Measurements from ENCODE around the gene UBTD2. TPM values are rescaled to one million over a fixed set of nuclear protein-coding genes. Genes with fewer than 3 reads are reported as not detected.
"Not testable (repeated sequence)": the region's sequence is repeated elsewhere in the genome, so short reads cannot be mapped to it uniquely, and the experiment has no call there.

The UBTD2 gene
- total and polyA plus RNA-seq, 2 experiments from 2014 or later, result 17.9 to 46.3 TPM

DNA sequence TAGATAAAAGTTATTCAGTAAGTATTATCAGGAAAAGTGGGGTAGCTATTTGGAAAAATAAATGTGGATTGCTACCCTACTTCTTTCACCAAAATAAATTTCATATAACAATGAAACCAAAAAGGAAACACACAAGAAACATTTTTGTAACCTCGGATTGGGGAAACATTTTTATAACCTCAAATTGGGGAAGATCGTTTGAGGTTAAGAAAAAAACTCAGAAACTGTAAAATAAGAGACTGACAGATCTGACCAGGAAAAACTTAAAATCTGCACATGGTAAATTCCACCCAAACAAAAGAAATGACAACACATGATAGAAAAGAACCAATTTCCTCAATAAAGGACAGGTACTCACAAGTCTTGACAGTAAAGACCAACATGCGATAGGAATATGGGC lies 76.1 kb downstream of the UBTD2 start:
- Mint-ChIP-seq H3K4me1 (no peaks in the 10 kb centered on the region), H3K27me3 (ENCODE audit: insufficient read depth, low read depth, poor library complexity) (no peaks in the 10 kb centered on the region), H3K27ac (no peak overlapping the region), H3K4me3 (no peak overlapping the region), H3K9me3 (no peaks in the 10 kb centered on the region), H3K36me3 (ENCODE audit: low read depth) (peaks cover 22% of the 10 kb centered on the region)
- no peaks in the 10 kb centered on the region for H3K27me3 ChIP-seq (ENCODE audit: insufficient read depth)
- peaks cover 20% of the 10 kb centered on the region for H4K20me1 ChIP-seq (replicated peaks; ENCODE audit: insufficient read depth)
- peaks cover 19% of the 10 kb centered on the region for H3K36me3 ChIP-seq (ENCODE audit: insufficient read depth)
- no peaks in the 10 kb centered on the region; the same call in 1 of the 2 replicates for H3F3A ChIP-seq (replicated peaks; ENCODE audit: low read depth)
- no peak overlapping the region for H3K4me2 ChIP-seq
- H2AFZ ChIP-seq, result no peak overlapping the region
- no peak for DNase-seq (ENCODE audit: low spot score)
- H3K27ac ChIP-seq (ENCODE audit: low read depth), result no peak overlapping the region
- H3K4me1 ChIP-seq (ENCODE audit: insufficient read depth), result no peaks in the 10 kb centered on the region
- no peaks in the 10 kb centered on the region for H3K9me2 ChIP-seq (ENCODE audit: insufficient read depth)
- no peak overlapping the region for H3K4me3 ChIP-seq
- no peak for ATAC-seq
- no peak for TF ChIP-seq NANOG (IDR thresholded peaks at IDR 0.05; ENCODE audit: borderline replicate concordance)
- no peak for TF ChIP-seq EZH2phosphoT487 (IDR thresholded peaks at IDR 0.05; ENCODE audit: unreplicated experiment)
- 0 out of 2 replicates have a peak, but pooled peaks cover 5% of the 10 kb centered on the region for H3K79me2 ChIP-seq (replicated peaks; ENCODE audit: insufficient read depth)

DNA sequence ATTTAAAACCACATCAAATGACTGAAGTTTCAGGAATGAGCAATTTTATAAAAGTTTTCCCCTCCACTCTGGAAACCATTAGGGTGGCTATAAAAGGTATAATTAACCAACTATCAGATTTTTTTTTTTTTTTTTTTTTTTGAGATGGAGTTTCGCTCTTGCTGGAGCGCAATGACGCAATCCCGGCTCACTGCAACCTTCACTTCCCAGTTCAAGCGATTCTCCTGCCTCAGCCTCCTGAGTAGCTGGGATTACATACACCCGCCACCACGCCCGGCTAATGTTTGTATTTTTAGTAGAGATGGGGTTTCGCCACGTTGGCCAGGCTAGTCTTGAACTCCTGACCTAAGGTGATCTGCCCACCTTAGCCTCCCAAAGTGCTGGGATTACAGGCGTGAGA lies 77.6 kb downstream of the UBTD2 start:
- not testable (repeated sequence) for H3K4me3 Mint-ChIP-seq; H3K4me1 ChIP-seq (ENCODE audit: insufficient read depth)
- peaks cover 11% of the 10 kb centered on the region for H3K36me3 Mint-ChIP-seq (ENCODE audit: low read depth)

DNA sequence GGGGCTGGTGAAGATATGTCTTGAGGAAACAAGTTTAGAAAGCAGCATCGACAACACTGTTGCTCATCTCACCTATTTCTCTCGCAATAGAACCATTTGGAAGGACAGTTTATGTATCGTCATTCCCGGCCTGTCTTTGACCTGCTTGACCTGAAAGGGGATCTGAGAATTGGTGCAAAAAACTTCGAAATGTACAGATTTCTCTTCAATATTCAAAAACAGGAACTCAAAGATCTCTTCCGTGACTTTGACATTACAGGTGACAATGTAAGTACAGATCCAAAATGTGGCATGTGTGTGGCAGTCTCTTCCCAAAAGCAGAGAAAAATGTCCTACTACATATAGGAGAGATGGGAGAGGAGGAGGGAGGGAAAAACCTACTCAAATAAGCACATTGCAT lies 83.1 kb downstream of the UBTD2 start:
- H2AFZ ChIP-seq, result no peak overlapping the region
- no peak overlapping the region for H3K27ac ChIP-seq (ENCODE audit: low read depth)
- Mint-ChIP-seq H3K27ac (no peak overlapping the region), H3K36me3 (ENCODE audit: low read depth) (peaks cover 6% of the 10 kb centered on the region; the same call in 1 of the 3 replicates), H3K27me3 (ENCODE audit: insufficient read depth, low read depth, poor library complexity) (peaks cover 10% of the 10 kb centered on the region), H3K9me3 (peaks cover 4% of the 10 kb centered on the region; the same call in 1 of the 3 replicates), H3K4me1 (no peaks in the 10 kb centered on the region), H3K4me3 (no peak overlapping the region)
- no peaks in the 10 kb centered on the region for H3K4me1 ChIP-seq (ENCODE audit: insufficient read depth)
- no peaks in the 10 kb centered on the region; the same call in 1 of the 2 replicates for H4K20me1 ChIP-seq (replicated peaks; ENCODE audit: insufficient read depth)
- no peaks in the 10 kb centered on the region for H3K36me3 ChIP-seq (ENCODE audit: insufficient read depth)
- ATAC-seq, result no peak
- no peaks in the 10 kb centered on the region for H3K27me3 ChIP-seq (ENCODE audit: insufficient read depth)
- DNase-seq (ENCODE audit: low spot score), result no peak
- H3K79me2 ChIP-seq (replicated peaks; ENCODE audit: insufficient read depth), result no peaks in the 10 kb centered on the region
- no peak overlapping the region for H3K4me2 ChIP-seq
- H3F3A ChIP-seq (replicated peaks; ENCODE audit: low read depth), result no peaks in the 10 kb centered on the region
- no peak overlapping the region for H3K4me3 ChIP-seq
- peaks cover 4% of the 10 kb centered on the region; the same call in 1 of the 2 replicates for H3K9me2 ChIP-seq (ENCODE audit: insufficient read depth)
- TF ChIP-seq, protein P1, sequence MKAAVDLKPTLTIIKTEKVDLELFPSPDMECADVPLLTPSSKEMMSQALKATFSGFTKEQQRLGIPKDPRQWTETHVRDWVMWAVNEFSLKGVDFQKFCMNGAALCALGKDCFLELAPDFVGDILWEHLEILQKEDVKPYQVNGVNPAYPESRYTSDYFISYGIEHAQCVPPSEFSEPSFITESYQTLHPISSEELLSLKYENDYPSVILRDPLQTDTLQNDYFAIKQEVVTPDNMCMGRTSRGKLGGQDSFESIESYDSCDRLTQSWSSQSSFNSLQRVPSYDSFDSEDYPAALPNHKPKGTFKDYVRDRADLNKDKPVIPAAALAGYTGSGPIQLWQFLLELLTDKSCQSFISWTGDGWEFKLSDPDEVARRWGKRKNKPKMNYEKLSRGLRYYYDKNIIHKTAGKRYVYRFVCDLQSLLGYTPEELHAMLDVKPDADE (IDR thresholded peaks at IDR 0.05), result no peak
- TF ChIP-seq CREB1 (CRISPR knock-in tag; IDR thresholded peaks at IDR 0.05; ENCODE audit: low read depth), result no peak
- TF ChIP-seq ZNF331 (CRISPR knock-in tag; IDR thresholded peaks at IDR 0.05; ENCODE audit: low read depth), result no peak
- no peak for TF ChIP-seq EZH2 (IDR thresholded peaks at IDR 0.05; ENCODE audit: low read depth, unreplicated experiment)
- TF ChIP-seq JUNB (IDR thresholded peaks at IDR 0.05; ENCODE audit: unreplicated experiment), result no peak
- TF ChIP-seq, protein P2, sequence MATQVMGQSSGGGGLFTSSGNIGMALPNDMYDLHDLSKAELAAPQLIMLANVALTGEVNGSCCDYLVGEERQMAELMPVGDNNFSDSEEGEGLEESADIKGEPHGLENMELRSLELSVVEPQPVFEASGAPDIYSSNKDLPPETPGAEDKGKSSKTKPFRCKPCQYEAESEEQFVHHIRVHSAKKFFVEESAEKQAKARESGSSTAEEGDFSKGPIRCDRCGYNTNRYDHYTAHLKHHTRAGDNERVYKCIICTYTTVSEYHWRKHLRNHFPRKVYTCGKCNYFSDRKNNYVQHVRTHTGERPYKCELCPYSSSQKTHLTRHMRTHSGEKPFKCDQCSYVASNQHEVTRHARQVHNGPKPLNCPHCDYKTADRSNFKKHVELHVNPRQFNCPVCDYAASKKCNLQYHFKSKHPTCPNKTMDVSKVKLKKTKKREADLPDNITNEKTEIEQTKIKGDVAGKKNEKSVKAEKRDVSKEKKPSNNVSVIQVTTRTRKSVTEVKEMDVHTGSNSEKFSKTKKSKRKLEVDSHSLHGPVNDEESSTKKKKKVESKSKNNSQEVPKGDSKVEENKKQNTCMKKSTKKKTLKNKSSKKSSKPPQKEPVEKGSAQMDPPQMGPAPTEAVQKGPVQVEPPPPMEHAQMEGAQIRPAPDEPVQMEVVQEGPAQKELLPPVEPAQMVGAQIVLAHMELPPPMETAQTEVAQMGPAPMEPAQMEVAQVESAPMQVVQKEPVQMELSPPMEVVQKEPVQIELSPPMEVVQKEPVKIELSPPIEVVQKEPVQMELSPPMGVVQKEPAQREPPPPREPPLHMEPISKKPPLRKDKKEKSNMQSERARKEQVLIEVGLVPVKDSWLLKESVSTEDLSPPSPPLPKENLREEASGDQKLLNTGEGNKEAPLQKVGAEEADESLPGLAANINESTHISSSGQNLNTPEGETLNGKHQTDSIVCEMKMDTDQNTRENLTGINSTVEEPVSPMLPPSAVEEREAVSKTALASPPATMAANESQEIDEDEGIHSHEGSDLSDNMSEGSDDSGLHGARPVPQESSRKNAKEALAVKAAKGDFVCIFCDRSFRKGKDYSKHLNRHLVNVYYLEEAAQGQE (IDR thresholded peaks at IDR 0.05; ENCODE audit: unreplicated experiment), result no peak
- TF ChIP-seq EZH2phosphoT487 (IDR thresholded peaks at IDR 0.05; ENCODE audit: unreplicated experiment), result no peak
- TF ChIP-seq ZNF114 (CRISPR knock-in tag; IDR thresholded peaks at IDR 0.05), result no peak
- TF ChIP-seq POLR2AphosphoS5 (IDR thresholded peaks at IDR 0.05; ENCODE audit: low read depth), result no peak
- no peak for TF ChIP-seq STAT1 (IDR thresholded peaks at IDR 0.05; ENCODE audit: unreplicated experiment)
- TF ChIP-seq, protein P3, sequence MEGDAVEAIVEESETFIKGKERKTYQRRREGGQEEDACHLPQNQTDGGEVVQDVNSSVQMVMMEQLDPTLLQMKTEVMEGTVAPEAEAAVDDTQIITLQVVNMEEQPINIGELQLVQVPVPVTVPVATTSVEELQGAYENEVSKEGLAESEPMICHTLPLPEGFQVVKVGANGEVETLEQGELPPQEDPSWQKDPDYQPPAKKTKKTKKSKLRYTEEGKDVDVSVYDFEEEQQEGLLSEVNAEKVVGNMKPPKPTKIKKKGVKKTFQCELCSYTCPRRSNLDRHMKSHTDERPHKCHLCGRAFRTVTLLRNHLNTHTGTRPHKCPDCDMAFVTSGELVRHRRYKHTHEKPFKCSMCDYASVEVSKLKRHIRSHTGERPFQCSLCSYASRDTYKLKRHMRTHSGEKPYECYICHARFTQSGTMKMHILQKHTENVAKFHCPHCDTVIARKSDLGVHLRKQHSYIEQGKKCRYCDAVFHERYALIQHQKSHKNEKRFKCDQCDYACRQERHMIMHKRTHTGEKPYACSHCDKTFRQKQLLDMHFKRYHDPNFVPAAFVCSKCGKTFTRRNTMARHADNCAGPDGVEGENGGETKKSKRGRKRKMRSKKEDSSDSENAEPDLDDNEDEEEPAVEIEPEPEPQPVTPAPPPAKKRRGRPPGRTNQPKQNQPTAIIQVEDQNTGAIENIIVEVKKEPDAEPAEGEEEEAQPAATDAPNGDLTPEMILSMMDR (conservative IDR thresholded peaks at IDR 0.05; ENCODE audit: low read depth in 2 of 2), result no peak

More for the DNA sequence above, 77.6 kb downstream of the UBTD2 start:
- H3K27me3 Mint-ChIP-seq (ENCODE audit: insufficient read depth, low read depth, poor library complexity); H3F3A ChIP-seq (replicated peaks; ENCODE audit: low read depth); H3K79me2 ChIP-seq (replicated peaks; ENCODE audit: insufficient read depth); H3K9me2 ChIP-seq (ENCODE audit: insufficient read depth); DNase-seq (ENCODE audit: low spot score); H3K9me3 Mint-ChIP-seq; H3K27me3 ChIP-seq (ENCODE audit: insufficient read depth); H3K4me1 Mint-ChIP-seq; H3K27ac Mint-ChIP-seq; ATAC-seq; H3K4me3 ChIP-seq; H3K36me3 ChIP-seq (ENCODE audit: insufficient read depth); H2AFZ ChIP-seq; H3K4me2 ChIP-seq: not testable (repeated sequence)
- H3K27ac ChIP-seq (ENCODE audit: low read depth), result peak overlapping the region; percentile 28; the same call in 1 of the 2 replicates
- H4K20me1 ChIP-seq (replicated peaks; ENCODE audit: insufficient read depth), result peaks cover 15% of the 10 kb centered on the region

Measured in GM23338 (cell line).